ENCODE measurements around the gene DOK7.

DNA sequence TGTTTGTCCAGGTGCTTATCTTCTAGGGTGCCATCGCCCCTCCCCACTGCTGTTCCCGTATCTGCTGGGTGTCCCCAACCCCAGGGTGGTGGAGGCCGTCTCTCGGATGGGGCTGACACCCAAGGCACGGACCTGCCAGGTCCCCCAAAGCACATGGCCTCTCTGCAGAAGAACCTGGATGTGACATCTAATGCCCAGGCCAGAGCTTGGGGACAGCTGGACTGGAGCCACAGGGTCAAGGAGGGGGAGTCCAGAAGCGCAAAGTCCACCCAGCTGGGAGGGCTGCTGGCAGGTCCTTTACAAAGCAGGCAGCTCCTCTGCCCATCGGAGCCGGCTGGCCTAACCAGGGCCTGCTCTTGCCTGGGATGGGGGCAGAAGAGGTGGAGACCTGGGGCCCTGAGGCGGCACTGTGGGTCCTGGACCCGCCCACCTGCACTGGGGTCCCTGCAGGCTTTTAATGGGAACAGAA lies 751 bp upstream of the DOK7 start:
- TF ChIP-seq, protein P1, sequence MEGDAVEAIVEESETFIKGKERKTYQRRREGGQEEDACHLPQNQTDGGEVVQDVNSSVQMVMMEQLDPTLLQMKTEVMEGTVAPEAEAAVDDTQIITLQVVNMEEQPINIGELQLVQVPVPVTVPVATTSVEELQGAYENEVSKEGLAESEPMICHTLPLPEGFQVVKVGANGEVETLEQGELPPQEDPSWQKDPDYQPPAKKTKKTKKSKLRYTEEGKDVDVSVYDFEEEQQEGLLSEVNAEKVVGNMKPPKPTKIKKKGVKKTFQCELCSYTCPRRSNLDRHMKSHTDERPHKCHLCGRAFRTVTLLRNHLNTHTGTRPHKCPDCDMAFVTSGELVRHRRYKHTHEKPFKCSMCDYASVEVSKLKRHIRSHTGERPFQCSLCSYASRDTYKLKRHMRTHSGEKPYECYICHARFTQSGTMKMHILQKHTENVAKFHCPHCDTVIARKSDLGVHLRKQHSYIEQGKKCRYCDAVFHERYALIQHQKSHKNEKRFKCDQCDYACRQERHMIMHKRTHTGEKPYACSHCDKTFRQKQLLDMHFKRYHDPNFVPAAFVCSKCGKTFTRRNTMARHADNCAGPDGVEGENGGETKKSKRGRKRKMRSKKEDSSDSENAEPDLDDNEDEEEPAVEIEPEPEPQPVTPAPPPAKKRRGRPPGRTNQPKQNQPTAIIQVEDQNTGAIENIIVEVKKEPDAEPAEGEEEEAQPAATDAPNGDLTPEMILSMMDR (IDR thresholded peaks at IDR 0.05; ENCODE audit: low read length), result no peak
- no peak for TF ChIP-seq EZH2 (optimal IDR thresholded peaks at IDR 0.05; ENCODE audit: low read depth, low read length)
- TF ChIP-seq EZH2phosphoT487 (IDR thresholded peaks at IDR 0.05; ENCODE audit: low read length), result no peak

Data from MM.1S (cell line).